C4-2B (cell line): ENCODE measurements around the gene CFAP119.

ENCODE experiments used
- CTCF ChIP-seq: fragments of 450-650 bp; conservative IDR thresholded peaks from 2 replicates; pipeline ENCODE4 v1.5.1; 2017; ENCODE audit warnings: mild to moderate bottlenecking
- ZFX ChIP-seq: fragments of 450-650 bp; IDR thresholded peaks from 2 replicates; pipeline ENCODE4 v1.6.1; 2017

GRCh38 chr16:30786936-30787612, 25.2 kb upstream of the CFAP119 start, which contains the start of gene ZNF629:
- TF ChIP-seq CTCF (no peak), ZFX (no peak)
